Heart left ventricle (tissue), 13 donors: Measurements from ENCODE around the gene ACAA2.
"Not testable (repeated sequence)": the region's sequence is repeated elsewhere in the genome, so short reads cannot be mapped to it uniquely, and the experiment has no call there.

Experiments
- CTCF ChIP-seq, 12 donors: fragments of 200-600 bp; sonication (generic) in 4 of 12; IDR thresholded peaks; one replicate each; pipeline versions ENCODE4 v1.5.0 to v1.8.0; 2018 to 2022; ENCODE audit warnings: antibody characterized with exemption in 12 of 12, mild to moderate bottlenecking in 5 of 12
- POLR2A ChIP-seq, 2 donors: fragments of 450-650 bp; IDR thresholded peaks; one replicate each; pipeline ENCODE4 v1.6.1; 2017; ENCODE audit warnings: antibody characterized with exemption in 2 of 2, mild to moderate bottlenecking in 2 of 2, moderate library complexity in 2 of 2
- donor health status: ischemic (EF 13 %, LVEDD 7.1; RV severe dilation, severe dysfunction).
- donor health status: DM: no; HTN: yes; CAD: no.
- donor health status: DM: no; HTN: no; CAD: no.
- donor health status: ischemic (EF 25% LVEDD 6.9; RV normal size, moderate dysfunction).
- donor health status: ischemic (EF 25% LVEDD 5.7; RV mildly dilated, moderate dysfunction).
- donor health status: ischemic (EF 35%, LVEDD 5.7; RV mildly dilated, moderate dysfunction).
- donor health status: nonischemic (EF 11% LVEDD 7.7; RV severe dilation, severe dysfunction).
- donor health status: DM: yes; HTN: yes; CAD: no.
- donor health status: PGD.
- donor health status: ischemic (EF 29% LVEDD 5.4; RV normal size, mild dysfunction).
- donor health status: nonischemic (EF 23%, LVEDD 6.1; RV moderate dilation, normal function).

GRCh38 chr18:49799806-49800205 lies 13.5 kb downstream of the ACAA2 start:
- TF ChIP-seq CTCF, POLR2A (IDR thresholded peaks at IDR 0.05): not testable (repeated sequence)
